ENCODE data around the gene CCNB1IP1. TPM values are rescaled to one million over a fixed set of nuclear protein-coding genes. Genes with fewer than 3 reads are reported as not detected.
"Not testable (repeated sequence)": the region's sequence is repeated elsewhere in the genome, so short reads cannot be mapped to it uniquely, and the experiment has no call there.

CCNB1IP1 gene
- total RNA-seq, 3 donors from 2014 or later: 65.8 to 78.3 (median 65.9) TPM

- Histone ChIP-seq H3K4me1 (no peaks in the 10 kb centered on the region), H3K4me3 (no peak overlapping the region), H3K27me3 (no peaks in the 10 kb centered on the region), H3K36me3 (peaks cover 37% of the 10 kb centered on the region), H3K9me3 (no peaks in the 10 kb centered on the region), H3K27ac (no peak overlapping the region)
- intact Hi-C loops (cut with DNase I; ENCODE audit: low total_unique reads): no loop called here
- TF ChIP-seq CTCF (IDR thresholded peaks at IDR 0.05): no peak
- no peak for TF ChIP-seq POLR2A (IDR thresholded peaks at IDR 0.05)
- no peak for TF ChIP-seq POLR2AphosphoS5 (IDR thresholded peaks at IDR 0.05)
- DNase-seq (ENCODE audit: low spot score in 2 of 2): no peak
These were observed 44.1 kb upstream of the CCNB1IP1 start for GRCh38 chr14:20377171-20377570.

- Histone ChIP-seq H3K27ac (no peak overlapping the region), H3K4me1 (no peaks in the 10 kb centered on the region), H3K36me3 (peaks cover 33% of the 10 kb centered on the region), H3K27me3 (no peaks in the 10 kb centered on the region), H3K9me3 (no peaks in the 10 kb centered on the region), H3K4me3 (no peak overlapping the region)
- intact Hi-C loops (cut with DNase I; ENCODE audit: low total_unique reads): no loop called here
- no peak for DNase-seq (ENCODE audit: low spot score in 2 of 2)
- no peak for TF ChIP-seq POLR2AphosphoS5 (IDR thresholded peaks at IDR 0.05)
- no peak for TF ChIP-seq POLR2A (IDR thresholded peaks at IDR 0.05)
- no peak for TF ChIP-seq CTCF (IDR thresholded peaks at IDR 0.05)
These were observed 43.1 kb upstream of the CCNB1IP1 start for GRCh38 chr14:20376071-20376588.

- no peak overlapping the region for H3K27ac ChIP-seq
- no peaks in the 10 kb centered on the region for H3K27me3 ChIP-seq
- H3K4me3 ChIP-seq: no peak overlapping the region
- intact Hi-C loops (cut with DNase I; ENCODE audit: low total_unique reads): no loop called here
- H3K36me3 ChIP-seq: peaks cover 36% of the 10 kb centered on the region
- DNase-seq (ENCODE audit: low spot score in 2 of 2): no peak
- TF ChIP-seq CTCF (IDR thresholded peaks at IDR 0.05): no peak
- TF ChIP-seq POLR2A (IDR thresholded peaks at IDR 0.05): no peak
- no peak for TF ChIP-seq POLR2AphosphoS5 (IDR thresholded peaks at IDR 0.05)
- no peaks in the 10 kb centered on the region for H3K4me1 ChIP-seq
- no peaks in the 10 kb centered on the region for H3K9me3 ChIP-seq
These were observed 42.4 kb upstream of the CCNB1IP1 start for GRCh38 chr14:20375471-20375870.

GRCh38 chr14:20372796-20373195, 39.7 kb upstream of the CCNB1IP1 start:
- DNase-seq (ENCODE audit: low spot score in 2 of 2): no peak
- H3K36me3 ChIP-seq: peaks cover 25% of the 10 kb centered on the region

GRCh38 chr14:20365928-20366327, 32.8 kb upstream of the CCNB1IP1 start:
- no peak overlapping the region for H3K27ac ChIP-seq
- peaks cover 7% of the 10 kb centered on the region for H3K36me3 ChIP-seq
- no peaks in the 10 kb centered on the region for H3K9me3 ChIP-seq
- no peak for TF ChIP-seq POLR2AphosphoS5 (IDR thresholded peaks at IDR 0.05)
- no peak for TF ChIP-seq POLR2A (IDR thresholded peaks at IDR 0.05)
- TF ChIP-seq CTCF (IDR thresholded peaks at IDR 0.05): no peak
- H3K4me3 ChIP-seq: no peak overlapping the region
- H3K27me3 ChIP-seq: no peaks in the 10 kb centered on the region
- intact Hi-C loops (cut with DNase I; ENCODE audit: low total_unique reads): no loop called here
- DNase-seq (ENCODE audit: low spot score in 2 of 2): no peak
- H3K4me1 ChIP-seq: no peaks in the 10 kb centered on the region

More at GRCh38 chr14:20372796-20373195, 39.7 kb upstream of the CCNB1IP1 start:
- H3K4me3 ChIP-seq: no peak overlapping the region
- H3K27ac ChIP-seq: no peak overlapping the region
- no peaks in the 10 kb centered on the region for H3K27me3 ChIP-seq
- intact Hi-C loops (cut with DNase I; ENCODE audit: low total_unique reads): no loop called here
- TF ChIP-seq CTCF (IDR thresholded peaks at IDR 0.05): no peak
- no peaks in the 10 kb centered on the region for H3K4me1 ChIP-seq
- H3K9me3 ChIP-seq: no peaks in the 10 kb centered on the region

- DNase-seq (ENCODE audit: low spot score in 2 of 2); intact Hi-C loops (cut with DNase I; ENCODE audit: low total_unique reads): not testable (repeated sequence)
These were observed 25.4 kb upstream of the CCNB1IP1 start for GRCh38 chr14:20358474-20358873.

More at GRCh38 chr14:20358474-20358873, 25.4 kb upstream of the CCNB1IP1 start:
- not testable (repeated sequence) for H3K4me3 ChIP-seq, H3K27me3 ChIP-seq, H3K4me1 ChIP-seq, H3K36me3 ChIP-seq, H3K27ac ChIP-seq, H3K9me3 ChIP-seq

Data from breast epithelium (tissue), 4 donors.